ENCODE results near the gene NUP214. TPM values are rescaled to one million over a fixed set of nuclear protein-coding genes. Genes with fewer than 3 reads are reported as not detected.
"Not testable (repeated sequence)": the region's sequence is repeated elsewhere in the genome, so short reads cannot be mapped to it uniquely, and the experiment has no call there.

NUP214 gene
- total RNA-seq, 1 donor from 2014 or later, result 67.1 TPM

GRCh38 chr9:131204285-131204684 is 78.9 kb downstream of the NUP214 start:
- Mint-ChIP-seq H3K4me1 (ENCODE audit: unreplicated experiment) (no peaks in the 10 kb centered on the region), H3K9me3 (no peaks in the 10 kb centered on the region), H3K4me3 (no peak overlapping the region), H3K36me3 (peaks cover 34% of the 10 kb centered on the region), H3K27me3 (no peaks in the 10 kb centered on the region), H3K27ac (no peak overlapping the region)
- no peak for TF ChIP-seq CTCF (conservative IDR thresholded peaks at IDR 0.05)
- DNase-seq (ENCODE audit: extremely low spot score, unreplicated experiment), result no peak

- TF ChIP-seq CTCF (conservative IDR thresholded peaks at IDR 0.05), result no peak
- DNase-seq (ENCODE audit: extremely low spot score, unreplicated experiment), result no peak
- Mint-ChIP-seq H3K9me3 (peaks cover under 1% of the 10 kb centered on the region), H3K4me3 (no peak overlapping the region), H3K27ac (no peak overlapping the region), H3K4me1 (ENCODE audit: unreplicated experiment) (no peaks in the 10 kb centered on the region), H3K36me3 (peaks cover 45% of the 10 kb centered on the region), H3K27me3 (no peaks in the 10 kb centered on the region)
These were observed 81.1 kb downstream of the NUP214 start for GRCh38 chr9:131206495-131206894.

- H3K4me3 Mint-ChIP-seq; H3K27me3 Mint-ChIP-seq; H3K9me3 Mint-ChIP-seq; H3K27ac Mint-ChIP-seq; H3K4me1 Mint-ChIP-seq (ENCODE audit: unreplicated experiment); DNase-seq (ENCODE audit: extremely low spot score, unreplicated experiment): not testable (repeated sequence)
- peaks cover 62% of the 10 kb centered on the region for H3K36me3 Mint-ChIP-seq
These were observed 86.5 kb downstream of the NUP214 start for GRCh38 chr9:131211920-131212319.

GRCh38 chr9:131214286-131214856 is 89.0 kb downstream of the NUP214 start:
- Mint-ChIP-seq H3K4me3 (no peak overlapping the region), H3K9me3 (peaks cover 9% of the 10 kb centered on the region), H3K4me1 (ENCODE audit: unreplicated experiment) (no peaks in the 10 kb centered on the region), H3K36me3 (peaks cover 62% of the 10 kb centered on the region), H3K27ac (no peak overlapping the region), H3K27me3 (no peaks in the 10 kb centered on the region)
- DNase-seq (ENCODE audit: extremely low spot score, unreplicated experiment), result no peak
- no peak for TF ChIP-seq CTCF (conservative IDR thresholded peaks at IDR 0.05)

- no peak overlapping the region for H3K27ac Mint-ChIP-seq
- no peak for DNase-seq (ENCODE audit: extremely low spot score, unreplicated experiment)
- no peaks in the 10 kb centered on the region for H3K4me1 Mint-ChIP-seq (ENCODE audit: unreplicated experiment)
- no peak for TF ChIP-seq CTCF (conservative IDR thresholded peaks at IDR 0.05)
- H3K36me3 Mint-ChIP-seq, result peaks cover 58% of the 10 kb centered on the region
- H3K27me3 Mint-ChIP-seq, result no peaks in the 10 kb centered on the region
- peaks cover 9% of the 10 kb centered on the region for H3K9me3 Mint-ChIP-seq
- no peak overlapping the region for H3K4me3 Mint-ChIP-seq
These were observed 89.5 kb downstream of the NUP214 start for GRCh38 chr9:131214876-131215275.

GRCh38 chr9:131216806-131217205 is 91.4 kb downstream of the NUP214 start:
- DNase-seq (ENCODE audit: extremely low spot score, unreplicated experiment), result no peak
- no peaks in the 10 kb centered on the region for H3K4me1 Mint-ChIP-seq (ENCODE audit: unreplicated experiment)
- H3K9me3 Mint-ChIP-seq, result peaks cover 6% of the 10 kb centered on the region
- H3K4me3 Mint-ChIP-seq, result no peak overlapping the region
- no peak overlapping the region for H3K27ac Mint-ChIP-seq
- no peaks in the 10 kb centered on the region for H3K27me3 Mint-ChIP-seq
- no peak for TF ChIP-seq CTCF (conservative IDR thresholded peaks at IDR 0.05)
- peaks cover 41% of the 10 kb centered on the region for H3K36me3 Mint-ChIP-seq
